ENCODE data around the gene APOD.

APOD gene

GRCh38 chr3:195584543-195584870 lies 767 bp upstream of the APOD start:
- no peak for DNase-seq

GRCh38 chr3:195582947-195583346 lies 793 bp downstream of the APOD start:
- DNase-seq = no peak

GRCh38 chr3:195580744-195581443 lies 2.8 kb downstream of the APOD start:
- no peak for DNase-seq

GRCh38 chr3:195579281-195579680 lies 4.5 kb downstream of the APOD start:
- no peak for DNase-seq

- DNase-seq = no peak
Observed at GRCh38 chr3:195578565-195578964, 5.2 kb downstream of the APOD start.

GRCh38 chr3:195577645-195578177 lies 6.0 kb downstream of the APOD start:
- DNase-seq = no peak

- no peak for DNase-seq
Observed at GRCh38 chr3:195574497-195575304, 9.0 kb downstream of the APOD start.

GRCh38 chr3:195573611-195574496 lies 9.9 kb downstream of the APOD start:
- DNase-seq = no peak

GRCh38 chr3:195571361-195571760 lies 12.4 kb downstream of the APOD start:
- no peak for DNase-seq

GRCh38 chr3:195570912-195571311 lies 12.8 kb downstream of the APOD start:
- DNase-seq = no peak

- no peak for DNase-seq
Observed at GRCh38 chr3:195570344-195570743, 13.4 kb downstream of the APOD start.

GRCh38 chr3:195568630-195569029 lies 15.1 kb downstream of the APOD start:
- no peak for DNase-seq

GRCh38 chr3:195566797-195567196 lies 16.9 kb downstream of the APOD start:
- DNase-seq = peak; percentile 44 to 75

- no peak for DNase-seq
Observed at GRCh38 chr3:195565716-195566115, 18.0 kb downstream of the APOD start.

- DNase-seq = no peak
Observed at GRCh38 chr3:195563317-195563716, 20.4 kb downstream of the APOD start.

GRCh38 chr3:195559723-195560409 lies 23.9 kb downstream of the APOD start:
- DNase-seq = no peak

- peak; percentile 93 to 95 for DNase-seq
Observed at GRCh38 chr3:195558602-195559001, 25.1 kb downstream of the APOD start.

- peak in 1 of 2 experiments; percentile 31 for DNase-seq
Observed at GRCh38 chr3:195557322-195557721, 26.4 kb downstream of the APOD start.

- peak; percentile 56 to 82 for DNase-seq
Observed at GRCh38 chr3:195556390-195556789, 27.4 kb downstream of the APOD start.

GRCh38 chr3:195555110-195555509 lies 28.6 kb downstream of the APOD start:
- DNase-seq = no peak

- DNase-seq = no peak
Observed at GRCh38 chr3:195554458-195554857, 29.3 kb downstream of the APOD start.

- DNase-seq = no peak
Observed at GRCh38 chr3:195553268-195553667, 30.5 kb downstream of the APOD start.

Measured in NCI-H526 (cell line).